ENCODE measurements around the gene SERINC2.

DNA sequence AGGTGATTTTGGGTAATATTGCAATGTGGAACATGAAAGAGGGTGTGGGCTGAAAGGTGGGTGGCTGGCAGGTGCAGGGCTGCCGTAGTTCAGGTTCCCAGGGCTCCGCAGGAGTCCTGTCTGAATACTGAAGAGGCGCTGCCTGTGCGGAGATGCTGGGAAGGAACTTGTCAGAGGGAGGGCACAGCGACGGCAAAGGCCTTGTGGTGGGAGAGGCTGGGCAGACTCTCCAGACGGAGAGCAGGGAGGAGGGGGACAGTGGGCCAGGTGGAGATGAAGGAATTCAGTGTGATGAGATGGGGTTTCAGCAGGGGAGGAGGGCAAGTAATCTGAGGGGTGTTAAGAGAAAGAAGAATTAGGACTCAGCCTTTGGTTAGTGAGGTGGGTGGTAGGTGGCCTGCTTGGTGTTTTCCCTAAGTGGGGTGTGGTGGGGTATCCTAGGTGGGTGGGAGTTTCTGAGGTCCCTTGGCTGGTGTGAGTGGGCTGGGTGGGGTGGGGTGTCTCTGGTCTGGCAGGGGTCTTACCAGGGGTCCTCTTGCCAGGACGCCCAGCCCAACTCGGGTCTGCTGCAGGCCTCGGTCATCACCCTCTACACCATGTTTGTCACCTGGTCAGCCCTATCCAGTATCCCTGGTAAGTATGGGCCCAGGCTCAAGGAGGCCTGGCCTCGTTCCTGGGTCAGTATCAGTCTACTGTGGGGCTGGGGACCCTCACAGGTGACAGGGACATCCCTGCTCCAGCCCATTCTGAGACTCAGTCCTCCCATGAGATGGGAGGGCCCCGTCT, 15.6 kb downstream of the SERINC2 start:
- TF ChIP-seq NANOG (IDR thresholded peaks at IDR 0.05; ENCODE audit: insufficient read depth, low read depth, low read length, poor library complexity, severe bottlenecking) (no peak), TAF1 (IDR thresholded peaks at IDR 0.05; ENCODE audit: low read depth, low read length) (no peak), PHF8 (conservative IDR thresholded peaks at IDR 0.05; ENCODE audit: low read depth, low read length) (no peak), RAD21 (IDR thresholded peaks at IDR 0.05 in 1 of 2, conservative IDR thresholded peaks at IDR 0.05 in 1 of 2; ENCODE audit: low read depth in 2 of 2, low read length in 2 of 2) (no peak), POLR2A (IDR thresholded peaks at IDR 0.05; ENCODE audit: control extremely low read depth in 1 of 2, low read depth in 2 of 2, low read length in 2 of 2) (no peak), HDAC2 (IDR thresholded peaks at IDR 0.05; ENCODE audit: borderline replicate concordance in 1 of 2, low read depth in 2 of 2, low read length in 2 of 2) (no peak), EP300 (IDR thresholded peaks at IDR 0.05; ENCODE audit: borderline replicate concordance in 1 of 2, low read depth in 2 of 2, low read length in 2 of 2) (no peak), JUN (IDR thresholded peaks at IDR 0.05; ENCODE audit: low read depth, low read length) (no peak)
- TF ChIP-seq, protein P1, sequence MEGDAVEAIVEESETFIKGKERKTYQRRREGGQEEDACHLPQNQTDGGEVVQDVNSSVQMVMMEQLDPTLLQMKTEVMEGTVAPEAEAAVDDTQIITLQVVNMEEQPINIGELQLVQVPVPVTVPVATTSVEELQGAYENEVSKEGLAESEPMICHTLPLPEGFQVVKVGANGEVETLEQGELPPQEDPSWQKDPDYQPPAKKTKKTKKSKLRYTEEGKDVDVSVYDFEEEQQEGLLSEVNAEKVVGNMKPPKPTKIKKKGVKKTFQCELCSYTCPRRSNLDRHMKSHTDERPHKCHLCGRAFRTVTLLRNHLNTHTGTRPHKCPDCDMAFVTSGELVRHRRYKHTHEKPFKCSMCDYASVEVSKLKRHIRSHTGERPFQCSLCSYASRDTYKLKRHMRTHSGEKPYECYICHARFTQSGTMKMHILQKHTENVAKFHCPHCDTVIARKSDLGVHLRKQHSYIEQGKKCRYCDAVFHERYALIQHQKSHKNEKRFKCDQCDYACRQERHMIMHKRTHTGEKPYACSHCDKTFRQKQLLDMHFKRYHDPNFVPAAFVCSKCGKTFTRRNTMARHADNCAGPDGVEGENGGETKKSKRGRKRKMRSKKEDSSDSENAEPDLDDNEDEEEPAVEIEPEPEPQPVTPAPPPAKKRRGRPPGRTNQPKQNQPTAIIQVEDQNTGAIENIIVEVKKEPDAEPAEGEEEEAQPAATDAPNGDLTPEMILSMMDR (IDR thresholded peaks at IDR 0.05; ENCODE audit: control extremely low read depth in 1 of 3, insufficient read depth in 1 of 3, low read depth in 1 of 3, low read length in 3 of 3), result no peak
